Activated naive CD8-positive, alpha-beta T cell treated with anti-CD3 and anti-CD28 coated beads, Interleukin-2, amount 50 U/mL, for 24 hours (primary cell): ENCODE data around the gene REN.

ENCODE experiments used
- ATAC-seq: fragments of 150-1000 bp; cut with Tn5 transposase; one replicate; pipeline ENCODE4 v1.10.0; 2021
- DNase-seq: peaks from one replicate; pipeline ENCODE4 v3.0.0; 2021
- H3K27ac Mint-ChIP-seq: one replicate; pipeline ENCODE4 v1.8.0; 2021; ENCODE audit warnings: mild to moderate bottlenecking, mixed read lengths
- H3K27me3 Mint-ChIP-seq: one replicate; pipeline ENCODE4 v1.8.0; 2021; ENCODE audit warnings: mixed read lengths
- H3K36me3 Mint-ChIP-seq: one replicate; pipeline ENCODE4 v1.8.0; 2021; ENCODE audit warnings: low read depth, mixed read lengths
- H3K4me1 Mint-ChIP-seq: one replicate; pipeline ENCODE4 v1.8.0; 2021; ENCODE audit warnings: mixed read lengths
- H3K4me3 Mint-ChIP-seq: one replicate; pipeline ENCODE4 v1.8.0; 2021; ENCODE audit warnings: mild to moderate bottlenecking, moderate library complexity, mixed read lengths
- H3K9me3 Mint-ChIP-seq: one replicate; pipeline ENCODE4 v1.8.0; 2021; ENCODE audit warnings: mixed read lengths

Gene REN

GRCh38 chr1:204141131-204141530 is 25.0 kb downstream of the REN start:
- Mint-ChIP-seq H3K4me1 (peaks cover 3% of the 10 kb centered on the region), H3K27me3 (no peaks in the 10 kb centered on the region), H3K36me3 (no peaks in the 10 kb centered on the region), H3K4me3 (no peak overlapping the region), H3K9me3 (no peaks in the 10 kb centered on the region), H3K27ac (no peak overlapping the region)
- no peak for ATAC-seq
- DNase-seq = no peak

GRCh38 chr1:204139952-204140351 is 26.2 kb downstream of the REN start:
- Mint-ChIP-seq H3K36me3 (no peaks in the 10 kb centered on the region), H3K9me3 (no peaks in the 10 kb centered on the region), H3K4me3 (no peak overlapping the region), H3K27ac (no peak overlapping the region), H3K27me3 (no peaks in the 10 kb centered on the region), H3K4me1 (peaks cover 3% of the 10 kb centered on the region)
- DNase-seq (no peak), ATAC-seq (no peak)

GRCh38 chr1:204139088-204139487 is 27.0 kb downstream of the REN start:
- ATAC-seq (no peak), DNase-seq (no peak)
- H3K4me3 Mint-ChIP-seq = no peak overlapping the region
- H3K36me3 Mint-ChIP-seq = no peaks in the 10 kb centered on the region
- H3K27ac Mint-ChIP-seq = no peak overlapping the region
- H3K27me3 Mint-ChIP-seq = no peaks in the 10 kb centered on the region
- H3K4me1 Mint-ChIP-seq = peaks cover 3% of the 10 kb centered on the region
- no peaks in the 10 kb centered on the region for H3K9me3 Mint-ChIP-seq

- no peaks in the 10 kb centered on the region for H3K36me3 Mint-ChIP-seq
- H3K4me3 Mint-ChIP-seq = no peak overlapping the region
- H3K27me3 Mint-ChIP-seq = no peaks in the 10 kb centered on the region
- no peak overlapping the region for H3K27ac Mint-ChIP-seq
- ATAC-seq = no peak
- no peaks in the 10 kb centered on the region for H3K4me1 Mint-ChIP-seq
- H3K9me3 Mint-ChIP-seq = no peaks in the 10 kb centered on the region
- no peak for DNase-seq
Observed at GRCh38 chr1:204136814-204137213, 29.3 kb downstream of the REN start.

- H3K9me3 Mint-ChIP-seq = no peaks in the 10 kb centered on the region
- H3K27ac Mint-ChIP-seq = no peak overlapping the region
- H3K36me3 Mint-ChIP-seq = no peaks in the 10 kb centered on the region
- H3K4me3 Mint-ChIP-seq = no peak overlapping the region
- no peak for ATAC-seq
- no peak for DNase-seq
- H3K27me3 Mint-ChIP-seq = no peaks in the 10 kb centered on the region
- no peaks in the 10 kb centered on the region for H3K4me1 Mint-ChIP-seq
Observed at GRCh38 chr1:204134103-204134502, 32.0 kb downstream of the REN start.

- Mint-ChIP-seq H3K9me3 (no peaks in the 10 kb centered on the region), H3K4me1 (peaks cover 4% of the 10 kb centered on the region), H3K4me3 (no peak overlapping the region), H3K27me3 (no peaks in the 10 kb centered on the region), H3K36me3 (no peaks in the 10 kb centered on the region), H3K27ac (no peak overlapping the region)
- DNase-seq (no peak), ATAC-seq (no peak)
Observed at GRCh38 chr1:204132718-204133117, 33.4 kb downstream of the REN start.

- Mint-ChIP-seq H3K9me3 (no peaks in the 10 kb centered on the region), H3K36me3 (no peaks in the 10 kb centered on the region), H3K4me3 (no peak overlapping the region), H3K4me1 (peaks cover 4% of the 10 kb centered on the region), H3K27me3 (no peaks in the 10 kb centered on the region), H3K27ac (no peak overlapping the region)
- DNase-seq (no peak), ATAC-seq (no peak)
Observed at GRCh38 chr1:204131978-204132377, 34.2 kb downstream of the REN start.

GRCh38 chr1:204130981-204131892 is 34.9 kb downstream of the REN start:
- H3K9me3 Mint-ChIP-seq = no peaks in the 10 kb centered on the region
- peaks cover 4% of the 10 kb centered on the region for H3K4me1 Mint-ChIP-seq
- no peak overlapping the region for H3K4me3 Mint-ChIP-seq
- ATAC-seq = no peak
- H3K27ac Mint-ChIP-seq = no peak overlapping the region
- no peaks in the 10 kb centered on the region for H3K27me3 Mint-ChIP-seq
- no peak for DNase-seq
- H3K36me3 Mint-ChIP-seq = no peaks in the 10 kb centered on the region

GRCh38 chr1:204130178-204130577 is 36.0 kb downstream of the REN start:
- ATAC-seq = no peak
- Mint-ChIP-seq H3K9me3 (no peaks in the 10 kb centered on the region), H3K36me3 (no peaks in the 10 kb centered on the region), H3K27ac (no peak overlapping the region), H3K4me1 (peaks cover 4% of the 10 kb centered on the region), H3K4me3 (no peak overlapping the region), H3K27me3 (no peaks in the 10 kb centered on the region)
- no peak for DNase-seq

GRCh38 chr1:204128964-204129896 is 36.9 kb downstream of the REN start:
- H3K9me3 Mint-ChIP-seq = no peaks in the 10 kb centered on the region
- H3K27ac Mint-ChIP-seq = no peak overlapping the region

GRCh38 chr1:204128464-204128963 is 37.6 kb downstream of the REN start:
- H3K4me1 Mint-ChIP-seq = peaks cover 4% of the 10 kb centered on the region
- ATAC-seq (no peak), DNase-seq (no peak)
- H3K27ac Mint-ChIP-seq = no peak overlapping the region
- no peak overlapping the region for H3K4me3 Mint-ChIP-seq
- no peaks in the 10 kb centered on the region for H3K27me3 Mint-ChIP-seq
- H3K9me3 Mint-ChIP-seq = no peaks in the 10 kb centered on the region
- H3K36me3 Mint-ChIP-seq = no peaks in the 10 kb centered on the region

More at GRCh38 chr1:204128964-204129896, 36.9 kb downstream of the REN start:
- peaks cover 4% of the 10 kb centered on the region for H3K4me1 Mint-ChIP-seq
- no peak overlapping the region for H3K4me3 Mint-ChIP-seq
- DNase-seq = peak; percentile 73
- no peaks in the 10 kb centered on the region for H3K27me3 Mint-ChIP-seq
- ATAC-seq = peak; percentile 70
- no peaks in the 10 kb centered on the region for H3K36me3 Mint-ChIP-seq

- Mint-ChIP-seq H3K4me1 (peaks cover 4% of the 10 kb centered on the region), H3K27me3 (no peaks in the 10 kb centered on the region), H3K4me3 (no peak overlapping the region), H3K36me3 (no peaks in the 10 kb centered on the region), H3K9me3 (no peaks in the 10 kb centered on the region), H3K27ac (no peak overlapping the region)
- DNase-seq (peak; percentile 22), ATAC-seq (peak; percentile 15)
Observed at GRCh38 chr1:204127597-204128242, 38.4 kb downstream of the REN start.

- no peak overlapping the region for H3K27ac Mint-ChIP-seq
Observed at GRCh38 chr1:204126956-204127355, 39.2 kb downstream of the REN start.

GRCh38 chr1:204126386-204126785 is 39.8 kb downstream of the REN start:
- no peaks in the 10 kb centered on the region for H3K27me3 Mint-ChIP-seq
- DNase-seq (no peak), ATAC-seq (no peak)
- H3K36me3 Mint-ChIP-seq = no peaks in the 10 kb centered on the region
- H3K4me3 Mint-ChIP-seq = no peak overlapping the region
- no peaks in the 10 kb centered on the region for H3K9me3 Mint-ChIP-seq
- H3K4me1 Mint-ChIP-seq = peaks cover 4% of the 10 kb centered on the region
- no peak overlapping the region for H3K27ac Mint-ChIP-seq

More at GRCh38 chr1:204126956-204127355, 39.2 kb downstream of the REN start:
- Mint-ChIP-seq H3K4me3 (no peak overlapping the region), H3K36me3 (no peaks in the 10 kb centered on the region), H3K27me3 (no peaks in the 10 kb centered on the region), H3K9me3 (no peaks in the 10 kb centered on the region), H3K4me1 (peaks cover 4% of the 10 kb centered on the region)
- DNase-seq (no peak), ATAC-seq (no peak)
